Osteoblast (primary cell): Measurements from ENCODE around the gene TAC4. TPM values are rescaled to one million over a fixed set of nuclear protein-coding genes. Genes with fewer than 3 reads are reported as not detected.

ENCODE experiments used
- DNase-seq: peaks from one replicate; pipeline ENCODE4 v3.0.0; 2011; ENCODE audit warnings: low spot score, mixed read lengths; ENCODE audit not compliant: insufficient read length; ENCODE audit errors: missing footprints
- H2AFZ ChIP-seq: 2 replicates; pipeline ENCODE4 v1.6.0; 2011; ENCODE audit warnings: mild to moderate bottlenecking, low read length
- H3K27ac ChIP-seq: 2 replicates; pipeline ENCODE4 v1.5.1; 2011; ENCODE audit warnings: mild to moderate bottlenecking, low read depth, low read length, moderate library complexity
- H3K27me3 ChIP-seq: 2 replicates; pipeline ENCODE4 v1.6.0; 2012; ENCODE audit warnings: mild to moderate bottlenecking, control low read depth, inconsistent platforms, low read length, moderate library complexity; ENCODE audit not compliant: insufficient read depth
- H3K36me3 ChIP-seq: 2 replicates; pipeline ENCODE4 v1.5.1; 2011; ENCODE audit warnings: mild to moderate bottlenecking, low read length, control low read depth, moderate library complexity; ENCODE audit not compliant: insufficient read depth
- H3K4me1 ChIP-seq: 2 replicates; pipeline ENCODE4 v1.5.1; 2011; ENCODE audit warnings: mild to moderate bottlenecking, low read length, control low read depth, moderate library complexity; ENCODE audit not compliant: insufficient read depth
- H3K4me2 ChIP-seq: 2 replicates; pipeline ENCODE4 v1.6.0; 2011; ENCODE audit warnings: mild to moderate bottlenecking, low read length; ENCODE audit not compliant: insufficient read depth
- H3K4me3 ChIP-seq: fragments of 200-600 bp; sonication (generic); 3 replicates; pipeline ENCODE4 v1.5.1; 2012; ENCODE audit warnings: mild to moderate bottlenecking, low read length, inconsistent platforms; ENCODE audit not compliant: insufficient read depth
- H3K79me2 ChIP-seq: 2 replicates; pipeline ENCODE4 v1.6.0; 2012; ENCODE audit warnings: mild to moderate bottlenecking, low read length, control low read depth, inconsistent platforms; ENCODE audit not compliant: insufficient read depth
- H3K9me3 ChIP-seq: 2 replicates; pipeline ENCODE4 v1.5.1; 2011; ENCODE audit warnings: low read depth, low read length, control low read depth
- H4K20me1 ChIP-seq: 2 replicates; pipeline ENCODE4 v1.6.0; 2012; ENCODE audit warnings: mild to moderate bottlenecking, low read length, control low read depth; ENCODE audit not compliant: insufficient read depth
- CTCF ChIP-seq: IDR thresholded peaks from 2 replicates; pipeline ENCODE4 v1.5.1; 2011; ENCODE audit warnings: mild to moderate bottlenecking, low read depth, low read length, moderate library complexity; ENCODE audit errors: extremely low read depth
- total RNA-seq: library from RNA; depleted of rRNA; stranded (reverse); fragments of >200 nt; gene quantifications from 2 replicates; pipeline ENCODE4 v1.2.3, GENCODE V29; 2012

The TAC4 gene
- total RNA-seq, 1 donor, result not detected

GRCh38 chr17:49869038-49869374 lies 21.1 kb upstream of the TAC4 start:
- H3K79me2 ChIP-seq, result no peaks in the 10 kb centered on the region
- no peaks in the 10 kb centered on the region for H3K4me1 ChIP-seq
- no peak for TF ChIP-seq CTCF
- no peaks in the 10 kb centered on the region for H3K9me3 ChIP-seq
- no peak overlapping the region for H3K27ac ChIP-seq
- DNase-seq, result peak; percentile 57
- no peaks in the 10 kb centered on the region for H3K36me3 ChIP-seq
- H2AFZ ChIP-seq, result no peak overlapping the region
- no peak overlapping the region for H3K4me3 ChIP-seq
- H3K4me2 ChIP-seq, result no peak overlapping the region
- H4K20me1 ChIP-seq, result peaks cover 4% of the 10 kb centered on the region
- H3K27me3 ChIP-seq, result peaks cover 9% of the 10 kb centered on the region

- no peaks in the 10 kb centered on the region for H3K9me3 ChIP-seq
- DNase-seq, result peak; percentile 11
- H4K20me1 ChIP-seq, result peaks cover 4% of the 10 kb centered on the region
- no peaks in the 10 kb centered on the region for H3K36me3 ChIP-seq
- no peak overlapping the region for H3K4me3 ChIP-seq
- peaks cover 9% of the 10 kb centered on the region for H3K27me3 ChIP-seq
- no peaks in the 10 kb centered on the region for H3K79me2 ChIP-seq
- no peak overlapping the region for H3K4me2 ChIP-seq
- TF ChIP-seq CTCF, result no peak
- H2AFZ ChIP-seq, result no peak overlapping the region
- no peaks in the 10 kb centered on the region for H3K4me1 ChIP-seq
- no peak overlapping the region for H3K27ac ChIP-seq
Observed at GRCh38 chr17:49866882-49867413, 19.1 kb upstream of the TAC4 start.

- Histone ChIP-seq H3K4me1 (peaks cover 6% of the 10 kb centered on the region), H3K79me2 (no peaks in the 10 kb centered on the region), H3K36me3 (no peaks in the 10 kb centered on the region), H3K4me3 (no peak overlapping the region), H3K27me3 (peaks cover 9% of the 10 kb centered on the region), H3K4me2 (no peak overlapping the region), H3K9me3 (no peaks in the 10 kb centered on the region), H2AFZ (no peak overlapping the region), H4K20me1 (peaks cover 8% of the 10 kb centered on the region), H3K27ac (no peak overlapping the region)
- no peak for DNase-seq
- TF ChIP-seq CTCF, result no peak
Observed at GRCh38 chr17:49866019-49866380, 18.1 kb upstream of the TAC4 start.

GRCh38 chr17:49862781-49863331 lies 15.0 kb upstream of the TAC4 start:
- peaks cover 5% of the 10 kb centered on the region for H3K27me3 ChIP-seq
- H2AFZ ChIP-seq, result no peak overlapping the region
- no peaks in the 10 kb centered on the region for H3K36me3 ChIP-seq
- peaks cover 9% of the 10 kb centered on the region for H3K4me1 ChIP-seq
- TF ChIP-seq CTCF, result no peak
- no peak overlapping the region for H3K4me3 ChIP-seq
- H3K79me2 ChIP-seq, result no peaks in the 10 kb centered on the region
- H3K27ac ChIP-seq, result no peak overlapping the region
- DNase-seq, result peak; percentile 78
- no peak overlapping the region for H3K4me2 ChIP-seq
- peaks cover 8% of the 10 kb centered on the region for H4K20me1 ChIP-seq
- no peaks in the 10 kb centered on the region for H3K9me3 ChIP-seq
